ENCODE measurements around the gene OR10H1. TPM values are rescaled to one million over a fixed set of nuclear protein-coding genes. Genes with fewer than 3 reads are reported as not detected.
"Not testable (repeated sequence)": the region's sequence is repeated elsewhere in the genome, so short reads cannot be mapped to it uniquely, and the experiment has no call there.

OR10H1 gene
- total RNA-seq, 2 donors from 2014 or later: 0.07 to 0.20 TPM

DNA sequence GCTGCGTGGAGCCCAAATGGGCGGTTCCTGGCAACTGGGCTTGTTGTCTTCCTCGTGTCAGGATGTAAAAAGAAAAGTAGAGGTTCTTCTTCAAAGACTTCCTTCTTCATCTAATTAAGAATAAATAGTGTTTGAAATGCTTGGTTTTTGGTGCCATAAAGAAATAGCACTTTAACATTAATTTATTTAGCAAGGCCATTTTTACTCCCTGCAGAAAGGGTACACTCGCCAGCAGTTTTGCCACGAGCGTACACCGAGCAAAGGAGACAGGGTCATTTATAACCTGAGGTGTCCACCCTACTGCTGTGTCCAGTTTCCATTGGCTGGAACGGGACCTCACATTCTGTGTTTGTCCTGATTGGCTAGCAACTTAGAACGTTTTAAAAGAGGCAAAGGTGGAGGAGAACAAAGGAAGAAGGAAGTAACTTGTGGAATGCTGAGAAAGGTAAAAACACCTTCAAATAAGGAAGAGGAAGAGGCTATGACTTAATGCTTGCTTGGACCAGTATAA is 21.8 kb upstream of the OR10H1 start:
- H3K4me1 Mint-ChIP-seq (ENCODE audit: low read depth in 2 of 2): peaks cover 17 to 22% of the 10 kb centered on the region in 2 donors
- H3K27me3 Mint-ChIP-seq: no peaks in the 10 kb centered on the region
- H3K27ac Mint-ChIP-seq: peak overlapping the region; percentile 92 to 98
- peak overlapping the region; percentile 89 for H3K4me3 Mint-ChIP-seq
- peak; percentile 1 to 3 for ATAC-seq
- H3K36me3 Mint-ChIP-seq: no peaks in the 10 kb centered on the region
- peaks cover 3% of the 10 kb centered on the region for H3K9me3 Mint-ChIP-seq
- no peak for DNase-seq (ENCODE audit: low spot score)

DNA sequence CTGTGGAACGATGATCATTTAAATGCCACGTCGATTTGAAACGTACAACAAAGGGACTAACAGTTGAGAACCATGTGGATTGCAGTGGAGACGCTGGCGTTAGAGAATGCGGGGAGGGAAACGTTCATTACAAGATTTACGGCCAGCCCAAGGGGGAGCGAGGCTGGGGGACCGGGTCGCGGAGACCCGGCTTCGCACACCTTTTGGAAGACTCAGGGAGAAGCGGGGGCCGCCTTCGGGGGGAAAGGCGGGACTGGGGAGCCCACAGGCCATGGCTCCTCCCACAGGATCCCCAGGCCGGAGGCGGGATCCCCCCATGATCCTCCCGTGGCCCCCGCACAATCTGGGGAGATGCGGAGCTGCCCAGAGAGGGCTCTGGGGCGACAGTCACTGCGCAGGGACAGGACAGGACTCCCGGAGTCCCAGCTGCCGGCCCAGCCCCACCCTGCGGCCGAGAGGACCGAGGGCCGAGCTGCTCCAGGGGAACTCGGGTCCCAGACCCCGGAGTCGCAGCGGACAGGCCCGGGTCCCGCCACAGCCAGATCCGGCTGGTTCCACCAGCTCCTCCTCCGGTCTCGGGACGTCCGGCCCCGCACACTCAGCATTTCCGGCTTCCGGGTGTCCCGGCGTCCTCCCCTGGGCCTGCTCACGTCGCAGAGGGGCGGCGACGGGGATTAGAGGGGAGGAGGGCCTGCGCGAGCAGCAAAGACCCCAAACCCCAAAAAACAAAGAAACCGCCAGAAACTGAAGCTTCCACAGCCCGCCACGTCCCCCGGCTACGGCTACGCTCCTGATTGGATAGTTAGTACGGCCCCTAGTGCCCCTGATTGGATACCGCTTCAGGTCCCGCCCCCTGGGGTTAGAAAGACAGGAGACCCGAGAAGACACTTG is 21.1 kb upstream of the OR10H1 start:
- peak overlapping the region; percentile 92 to 98 for H3K27ac Mint-ChIP-seq
- ATAC-seq (peak; percentile 97 to 98), DNase-seq (ENCODE audit: low spot score) (peak; percentile 96)
- H3K4me3 Mint-ChIP-seq: peak overlapping the region; percentile 89
- no peaks in the 10 kb centered on the region for H3K27me3 Mint-ChIP-seq
- no peaks in the 10 kb centered on the region for H3K36me3 Mint-ChIP-seq
- H3K4me1 Mint-ChIP-seq (ENCODE audit: low read depth in 2 of 2): peaks cover 15 to 19% of the 10 kb centered on the region in 2 donors
- H3K9me3 Mint-ChIP-seq: peaks cover 3% of the 10 kb centered on the region

DNA sequence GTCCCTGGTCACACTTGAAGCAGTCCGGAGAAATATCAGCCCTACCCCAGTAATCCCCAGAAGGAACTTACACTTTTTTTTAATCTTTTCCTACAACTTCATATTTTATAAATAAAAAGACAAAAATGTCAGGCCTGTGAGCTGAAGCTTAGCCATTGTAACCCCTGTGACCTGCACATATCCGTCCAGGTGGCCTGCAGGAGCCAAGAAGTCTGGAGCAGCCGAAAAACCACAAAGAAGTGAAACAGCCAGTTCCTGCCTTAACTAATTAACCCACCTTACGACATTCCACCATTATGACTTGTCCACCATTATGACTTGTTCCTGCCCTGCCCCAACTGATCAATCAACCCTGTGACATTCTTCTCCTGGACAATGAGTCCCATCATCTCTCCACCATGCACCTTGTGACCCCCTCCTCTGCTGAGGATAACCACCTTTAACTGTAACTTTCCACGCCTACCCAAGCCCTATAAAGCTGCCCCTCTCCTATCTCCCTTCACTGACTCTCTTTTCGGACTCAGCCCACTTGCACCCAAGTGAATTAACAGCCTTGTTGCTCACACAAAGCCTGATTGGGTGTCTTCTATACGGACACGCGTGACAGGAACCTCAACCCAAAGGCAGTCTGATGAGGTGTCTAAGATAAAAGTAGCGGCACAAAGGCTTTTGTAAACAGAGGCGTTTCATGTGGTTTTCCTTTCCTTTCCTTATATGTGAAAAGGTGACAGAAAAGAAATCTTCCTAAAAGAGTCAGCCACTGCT is 20.3 kb upstream of the OR10H1 start:
- not testable (repeated sequence) for ATAC-seq; DNase-seq (ENCODE audit: low spot score); H3K27me3 Mint-ChIP-seq; H3K9me3 Mint-ChIP-seq; H3K36me3 Mint-ChIP-seq
- Mint-ChIP-seq H3K27ac (peak overlapping the region; percentile 92 to 98), H3K4me3 (peak overlapping the region; percentile 89), H3K4me1 (ENCODE audit: low read depth in 2 of 2) (peaks cover 15 to 19% of the 10 kb centered on the region in 2 donors)

DNA sequence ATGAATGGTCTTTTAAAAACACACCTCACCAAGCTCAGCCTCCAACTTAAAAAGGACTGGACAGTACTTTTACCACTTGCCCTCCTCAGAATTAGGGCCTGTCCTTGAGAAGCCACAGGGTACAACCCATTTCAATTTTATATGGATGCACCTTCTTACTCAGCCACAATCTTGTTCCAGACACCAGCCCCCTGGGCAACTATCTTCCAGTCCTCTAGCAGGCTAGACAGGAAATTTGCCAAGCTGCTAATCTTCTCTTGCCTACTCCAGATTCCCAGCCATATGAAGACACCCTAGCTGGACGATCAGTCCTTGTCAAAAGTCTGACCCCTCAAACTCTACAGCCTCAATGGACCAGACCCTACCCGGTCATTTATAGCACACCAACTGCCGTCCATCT is 18.8 kb upstream of the OR10H1 start:
- peaks cover 15 to 19% of the 10 kb centered on the region in 2 donors for H3K4me1 Mint-ChIP-seq (ENCODE audit: low read depth in 2 of 2)
- not testable (repeated sequence) for ATAC-seq; H3K4me3 Mint-ChIP-seq; DNase-seq (ENCODE audit: low spot score); H3K9me3 Mint-ChIP-seq; H3K36me3 Mint-ChIP-seq; H3K27ac Mint-ChIP-seq
- peaks cover 11% of the 10 kb centered on the region in 2 donors for H3K27me3 Mint-ChIP-seq

DNA sequence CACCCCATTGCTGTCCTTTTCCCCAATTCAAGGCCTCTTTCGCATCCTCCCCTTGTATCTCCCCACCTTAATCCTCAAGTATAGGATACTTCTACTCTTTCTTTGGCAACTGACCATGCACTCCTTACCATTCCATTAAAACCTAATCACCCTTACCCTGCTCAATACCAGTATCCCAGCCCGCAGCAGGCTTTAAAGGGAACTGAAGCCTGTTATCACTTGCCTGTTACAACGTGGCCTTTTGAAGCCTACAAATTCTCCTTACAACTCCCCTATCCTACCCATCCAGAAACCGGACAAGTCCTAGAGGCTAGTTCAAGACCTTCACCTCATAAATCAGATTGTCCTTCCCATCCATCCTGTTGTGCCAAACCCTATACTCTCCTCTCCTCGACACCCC is 16.2 kb upstream of the OR10H1 start:
- H3K4me3 Mint-ChIP-seq: no peak overlapping the region
- DNase-seq (ENCODE audit: low spot score) (no peak), ATAC-seq (no peak)

DNA sequence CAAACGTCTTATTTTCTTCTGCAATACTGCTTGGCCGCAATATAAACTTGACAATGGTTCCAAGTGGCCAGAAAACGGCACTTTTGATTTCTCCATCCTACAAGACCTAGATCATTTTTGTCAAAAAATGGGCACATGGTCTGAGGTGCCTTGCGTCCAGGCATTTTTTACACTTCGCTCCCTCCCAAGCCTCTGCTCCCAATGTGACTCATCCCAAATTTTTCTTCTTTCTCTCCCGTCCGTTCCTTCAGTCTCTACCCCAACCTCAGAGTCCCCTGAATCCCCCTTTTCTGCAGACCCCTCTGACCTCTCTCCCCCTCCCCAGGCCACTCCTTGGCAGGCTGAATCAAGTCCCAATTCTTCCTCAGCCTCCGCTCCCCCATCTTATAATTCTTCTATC is 14.3 kb upstream of the OR10H1 start:
- H3K27ac Mint-ChIP-seq: no peak overlapping the region

More for the DNA sequence above, 16.2 kb upstream of the OR10H1 start:
- Mint-ChIP-seq H3K27ac (no peak overlapping the region), H3K9me3 (peaks cover 3% of the 10 kb centered on the region), H3K27me3 (peaks cover 14 to 15% of the 10 kb centered on the region in 2 donors), H3K4me1 (ENCODE audit: low read depth in 2 of 2) (peaks cover 8 to 10% of the 10 kb centered on the region in 2 donors), H3K36me3 (no peaks in the 10 kb centered on the region)

DNA sequence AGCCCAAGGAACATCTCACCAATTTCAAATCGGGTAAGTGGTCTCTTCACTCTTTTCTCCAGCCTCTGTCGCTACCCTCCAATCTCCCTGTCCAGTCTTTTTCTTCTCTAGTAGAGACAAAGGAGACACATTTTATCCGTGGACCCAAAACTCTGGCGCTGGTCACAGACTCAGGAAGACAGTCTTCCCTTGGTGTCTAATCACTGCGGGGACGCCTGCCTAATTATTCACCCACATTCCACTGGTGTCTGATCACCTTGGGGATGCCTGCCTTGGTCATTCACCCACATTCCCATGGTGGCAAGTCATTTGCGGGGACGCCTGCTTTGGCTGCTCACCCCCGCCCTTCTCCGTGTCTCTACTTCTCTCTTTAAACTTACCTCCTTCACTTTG is 13.8 kb upstream of the OR10H1 start:
- Mint-ChIP-seq H3K36me3 (no peaks in the 10 kb centered on the region), H3K4me1 (ENCODE audit: low read depth in 2 of 2) (no peaks in the 10 kb centered on the region), H3K4me3 (no peak overlapping the region), H3K27ac (no peak overlapping the region), H3K27me3 (peaks cover 14 to 15% of the 10 kb centered on the region in 2 donors), H3K9me3 (no peaks in the 10 kb centered on the region)
- no peak for DNase-seq (ENCODE audit: low spot score)
- no peak for ATAC-seq

More for the DNA sequence above, 14.3 kb upstream of the OR10H1 start:
- Mint-ChIP-seq H3K36me3 (no peaks in the 10 kb centered on the region), H3K27me3 (peaks cover 14 to 15% of the 10 kb centered on the region in 2 donors), H3K9me3 (no peaks in the 10 kb centered on the region), H3K4me1 (ENCODE audit: low read depth in 2 of 2) (no peaks in the 10 kb centered on the region), H3K4me3 (no peak overlapping the region)
- ATAC-seq (no peak), DNase-seq (ENCODE audit: low spot score) (no peak)

DNA sequence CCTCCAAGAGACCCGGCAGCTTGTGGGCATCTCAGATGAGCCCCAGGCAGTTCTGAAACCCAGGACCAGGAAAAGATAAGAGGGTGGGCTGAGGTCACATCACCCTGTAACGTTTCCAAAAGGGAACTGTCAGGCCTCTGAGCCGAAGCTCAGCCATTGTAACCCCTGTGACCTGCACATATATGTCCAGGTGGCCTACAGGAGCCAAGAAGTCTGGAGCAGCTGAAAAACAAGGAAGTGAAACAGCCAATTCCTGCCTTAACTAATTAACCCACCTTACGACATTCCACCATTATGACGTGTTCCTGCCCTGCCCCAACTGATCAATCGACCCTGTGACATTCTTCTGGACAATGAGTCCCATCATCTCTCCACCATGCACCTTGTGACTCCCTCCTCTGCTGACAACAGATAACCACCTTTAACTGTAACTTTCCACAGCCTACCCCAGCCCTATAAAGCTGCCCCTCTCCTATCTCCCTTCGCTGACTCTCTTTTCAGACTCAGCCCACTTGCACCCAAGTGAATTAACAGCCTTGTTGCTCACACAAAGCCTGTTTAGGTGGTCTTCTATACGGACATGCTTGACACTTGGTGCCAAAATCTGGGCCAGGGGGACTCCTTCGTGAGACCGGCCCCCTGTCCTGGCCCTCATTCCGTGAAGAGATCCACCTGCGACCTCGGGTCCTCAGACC is 13.3 kb upstream of the OR10H1 start:
- not testable (repeated sequence) for ATAC-seq; DNase-seq (ENCODE audit: low spot score); H3K9me3 Mint-ChIP-seq; H3K27ac Mint-ChIP-seq; H3K4me1 Mint-ChIP-seq (ENCODE audit: low read depth in 2 of 2); H3K4me3 Mint-ChIP-seq; H3K36me3 Mint-ChIP-seq
- peaks cover 15 to 16% of the 10 kb centered on the region in 2 donors for H3K27me3 Mint-ChIP-seq

DNA sequence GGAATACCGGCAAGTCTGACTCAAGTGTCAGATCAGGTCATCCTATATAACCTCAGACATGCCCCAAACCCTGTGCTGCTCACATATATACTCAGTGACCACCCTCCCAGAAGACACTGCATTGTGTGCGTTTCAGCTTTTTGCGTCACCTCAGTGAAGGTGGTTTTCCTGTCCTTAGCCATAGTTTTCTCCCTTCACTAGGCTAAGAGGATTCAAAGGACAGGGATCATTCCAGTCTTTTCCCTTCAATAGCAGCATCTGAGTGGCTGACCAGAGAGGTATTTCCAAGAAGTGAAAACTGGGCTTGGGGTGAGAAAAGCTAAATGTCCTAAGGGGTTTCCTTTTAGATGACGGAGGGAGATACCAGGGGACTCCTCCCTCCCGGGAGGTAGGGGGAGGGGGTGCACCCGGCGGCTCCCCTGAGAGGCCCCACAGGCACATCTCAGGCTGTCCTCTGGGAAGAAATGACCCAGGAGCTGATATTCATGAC is 12.7 kb upstream of the OR10H1 start:
- H3K27me3 Mint-ChIP-seq: peaks cover 15 to 16% of the 10 kb centered on the region in 2 donors
- no peak overlapping the region for H3K4me3 Mint-ChIP-seq
- no peaks in the 10 kb centered on the region for H3K9me3 Mint-ChIP-seq
- H3K4me1 Mint-ChIP-seq (ENCODE audit: low read depth in 2 of 2): no peaks in the 10 kb centered on the region
- DNase-seq (ENCODE audit: low spot score) (no peak), ATAC-seq (no peak)
- no peak overlapping the region for H3K27ac Mint-ChIP-seq
- no peaks in the 10 kb centered on the region for H3K36me3 Mint-ChIP-seq

DNA sequence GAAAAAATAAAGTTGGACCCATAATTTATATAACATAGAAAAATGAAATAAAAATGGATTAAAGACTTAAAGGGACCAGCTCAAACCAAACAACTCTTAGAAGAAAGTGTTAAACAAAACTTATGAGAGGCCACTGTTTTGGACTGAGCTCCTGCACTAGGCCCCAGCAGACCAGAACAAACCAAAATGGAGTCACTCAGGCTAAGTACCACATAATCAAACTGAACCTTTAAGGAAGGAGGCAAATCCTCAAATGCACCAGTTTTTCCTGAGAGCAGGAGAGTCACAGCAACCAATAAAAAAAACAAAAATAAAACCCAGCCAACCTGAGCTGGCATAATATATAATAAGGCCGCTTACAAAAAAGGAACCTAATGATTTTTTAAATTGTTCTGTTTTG is 10.3 kb upstream of the OR10H1 start:
- no peak overlapping the region for H3K4me3 Mint-ChIP-seq
- H3K36me3 Mint-ChIP-seq: no peaks in the 10 kb centered on the region
- no peaks in the 10 kb centered on the region for H3K4me1 Mint-ChIP-seq (ENCODE audit: low read depth in 2 of 2)
- no peak for ATAC-seq
- H3K9me3 Mint-ChIP-seq: no peaks in the 10 kb centered on the region
- H3K27ac Mint-ChIP-seq: no peak overlapping the region
- DNase-seq (ENCODE audit: low spot score): no peak
- H3K27me3 Mint-ChIP-seq: peaks cover 15 to 16% of the 10 kb centered on the region in 2 donors

DNA sequence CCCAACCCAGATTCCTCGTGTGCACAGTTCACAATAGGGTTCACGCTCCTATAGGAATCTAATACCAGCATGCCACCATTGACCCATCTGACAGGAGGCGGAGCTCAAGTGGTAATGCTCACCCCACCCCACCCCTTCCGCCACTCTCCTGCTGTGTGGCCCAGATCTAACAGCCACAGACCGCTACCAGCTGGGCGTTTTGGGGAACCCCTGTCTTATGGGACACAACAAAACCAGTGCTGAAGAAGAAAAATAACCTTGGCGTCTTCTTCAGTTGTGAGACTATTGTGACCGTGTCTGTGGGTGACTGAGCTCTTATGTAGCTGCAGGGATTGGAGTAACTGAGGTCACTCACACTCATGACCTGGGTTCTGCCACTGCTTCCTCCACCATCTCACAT is 5.2 kb upstream of the OR10H1 start:
- H3K27me3 Mint-ChIP-seq: peaks cover 0 to 9% of the 10 kb centered on the region in 2 donors
- H3K36me3 Mint-ChIP-seq: no peaks in the 10 kb centered on the region

DNA sequence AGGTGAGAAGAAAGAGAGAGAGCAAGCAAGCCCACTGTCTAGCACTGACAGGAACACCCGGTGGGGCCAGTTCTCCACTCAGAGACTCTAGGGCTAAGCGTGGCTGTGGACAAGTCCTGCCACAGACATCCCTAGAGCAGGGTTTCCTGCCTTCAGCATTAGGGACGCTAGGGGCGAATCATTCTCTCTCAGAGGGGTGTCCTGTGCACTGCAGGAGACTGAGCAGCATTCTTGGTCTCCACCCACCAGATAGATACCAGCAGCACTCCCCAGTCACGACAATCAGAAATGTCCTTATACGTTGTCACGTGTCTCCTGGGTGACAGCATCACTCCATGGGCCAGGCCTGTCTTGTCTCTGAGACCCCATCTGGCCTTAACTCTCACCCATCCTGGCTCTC is 1.5 kb downstream of the OR10H1 start:
- DNase-seq (ENCODE audit: low spot score) (no peak), ATAC-seq (peak in 1 of 2 donors; percentile 24)
- Mint-ChIP-seq H3K27me3 (peaks cover 18 to 35% of the 10 kb centered on the region in 2 donors), H3K4me3 (no peak overlapping the region), H3K27ac (no peak overlapping the region), H3K4me1 (ENCODE audit: low read depth in 2 of 2) (peaks cover 0 to 16% of the 10 kb centered on the region in 2 donors), H3K36me3 (no peaks in the 10 kb centered on the region), H3K9me3 (no peaks in the 10 kb centered on the region)

More for the DNA sequence above, 5.2 kb upstream of the OR10H1 start:
- Mint-ChIP-seq H3K4me3 (no peak overlapping the region), H3K4me1 (ENCODE audit: low read depth in 2 of 2) (no peaks in the 10 kb centered on the region), H3K9me3 (no peaks in the 10 kb centered on the region), H3K27ac (no peak overlapping the region)
- DNase-seq (ENCODE audit: low spot score): no peak
- peak; percentile 58 to 67 for ATAC-seq

DNA sequence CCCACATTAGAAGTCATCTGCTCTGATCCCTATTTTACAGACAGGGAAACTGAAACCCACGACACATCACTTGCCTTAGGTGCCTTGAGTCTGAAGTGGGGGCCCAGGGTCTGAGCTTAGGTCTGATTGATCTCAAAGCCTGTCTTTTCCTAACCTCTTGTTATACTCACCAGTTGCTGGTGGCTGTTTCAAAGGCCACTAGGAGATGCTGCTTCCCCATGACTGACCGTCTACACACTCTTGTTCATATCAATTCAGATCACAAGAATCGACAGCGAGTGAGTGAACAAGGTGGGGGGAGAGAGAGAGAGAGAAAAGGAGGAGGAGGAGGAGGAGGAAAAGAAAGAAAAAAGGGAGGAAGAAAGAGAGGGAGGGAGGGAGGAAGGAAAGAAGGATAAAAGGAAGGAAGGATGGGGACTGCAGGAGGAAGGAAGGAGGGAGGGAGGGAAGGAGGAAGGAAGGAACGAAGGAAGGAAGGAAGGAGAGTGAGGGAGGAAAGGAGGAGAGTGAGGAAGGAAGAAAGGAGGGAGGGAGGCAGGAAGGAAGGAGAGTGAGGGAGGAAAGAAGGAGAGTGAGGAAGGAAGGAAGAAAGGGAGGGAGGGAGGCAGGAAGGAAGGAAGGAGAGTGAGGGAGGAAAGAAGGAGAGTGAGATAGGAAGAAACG is 3.3 kb downstream of the OR10H1 start:
- peaks cover 0 to 16% of the 10 kb centered on the region in 2 donors for H3K4me1 Mint-ChIP-seq (ENCODE audit: low read depth in 2 of 2)
- ATAC-seq (no peak), DNase-seq (ENCODE audit: low spot score) (no peak)
- no peaks in the 10 kb centered on the region for H3K9me3 Mint-ChIP-seq
- no peaks in the 10 kb centered on the region for H3K36me3 Mint-ChIP-seq
- H3K4me3 Mint-ChIP-seq: peak overlapping the region; percentile 43
- H3K27me3 Mint-ChIP-seq: peaks cover 28 to 34% of the 10 kb centered on the region in 2 donors
- H3K27ac Mint-ChIP-seq: no peak overlapping the region
